ENCODE data around the gene EEIG1. TPM values are rescaled to one million over a fixed set of nuclear protein-coding genes. Genes with fewer than 3 reads are reported as not detected.

EEIG1 gene
- total and polyA plus RNA-seq, 2 experiments from 2014 or later, result 11.2 to 22.4 TPM

- Histone ChIP-seq H3K4me3 (no peak overlapping the region), H3K27me3 (ENCODE audit: insufficient read depth) (no peaks in the 10 kb centered on the region), H3K36me3 (ENCODE audit: insufficient read depth) (no peaks in the 10 kb centered on the region), H3K27ac (ENCODE audit: low read depth) (no peak overlapping the region), H3F3A (replicated peaks; ENCODE audit: low read depth) (peaks cover 16% of the 10 kb centered on the region), H2AFZ (no peak overlapping the region), H3K9me2 (ENCODE audit: insufficient read depth) (no peaks in the 10 kb centered on the region), H4K20me1 (replicated peaks; ENCODE audit: insufficient read depth) (peaks cover under 1% of the 10 kb centered on the region; the same call in 1 of the 2 replicates), H3K4me2 (no peak overlapping the region), H3K79me2 (replicated peaks; ENCODE audit: insufficient read depth) (peaks cover 5% of the 10 kb centered on the region; the same call in 1 of the 2 replicates), H3K4me1 (ENCODE audit: insufficient read depth) (peaks cover 14% of the 10 kb centered on the region)
- ATAC-seq, result no peak
- no peak for DNase-seq (ENCODE audit: low spot score)
- H3K9me3 Mint-ChIP-seq, result no peaks in the 10 kb centered on the region
- H3K27me3 Mint-ChIP-seq (ENCODE audit: insufficient read depth, low read depth, poor library complexity), result peaks cover 27% of the 10 kb centered on the region
- H3K4me3 Mint-ChIP-seq, result no peak overlapping the region
- no peak overlapping the region for H3K27ac Mint-ChIP-seq
- H3K36me3 Mint-ChIP-seq (ENCODE audit: low read depth), result peaks cover 44% of the 10 kb centered on the region
- TF ChIP-seq EZH2 (IDR thresholded peaks at IDR 0.05; ENCODE audit: low read depth, unreplicated experiment) (no peak), EZH2phosphoT487 (IDR thresholded peaks at IDR 0.05; ENCODE audit: unreplicated experiment) (no peak), ZNF331 (CRISPR knock-in tag; IDR thresholded peaks at IDR 0.05; ENCODE audit: low read depth) (no peak), ZNF462 (CRISPR knock-in tag; IDR thresholded peaks at IDR 0.05) (no peak), POLR2AphosphoS5 (IDR thresholded peaks at IDR 0.05; ENCODE audit: low read depth) (no peak), CTCF (conservative IDR thresholded peaks at IDR 0.05; ENCODE audit: low read depth in 2 of 2) (no peak)
- peaks cover 27% of the 10 kb centered on the region for H3K4me1 Mint-ChIP-seq
These were observed 34.1 kb downstream of the EEIG1 start for GRCh38 chr9:127946728-127947127.
